ENCODE measurements around the gene TGFB3. TPM values are rescaled to one million over a fixed set of nuclear protein-coding genes. Genes with fewer than 3 reads are reported as not detected.

TGFB3 gene
- total and polyA plus RNA-seq, 2 donors from 2014 or later, result 5.2 to 39.5 TPM

DNA sequence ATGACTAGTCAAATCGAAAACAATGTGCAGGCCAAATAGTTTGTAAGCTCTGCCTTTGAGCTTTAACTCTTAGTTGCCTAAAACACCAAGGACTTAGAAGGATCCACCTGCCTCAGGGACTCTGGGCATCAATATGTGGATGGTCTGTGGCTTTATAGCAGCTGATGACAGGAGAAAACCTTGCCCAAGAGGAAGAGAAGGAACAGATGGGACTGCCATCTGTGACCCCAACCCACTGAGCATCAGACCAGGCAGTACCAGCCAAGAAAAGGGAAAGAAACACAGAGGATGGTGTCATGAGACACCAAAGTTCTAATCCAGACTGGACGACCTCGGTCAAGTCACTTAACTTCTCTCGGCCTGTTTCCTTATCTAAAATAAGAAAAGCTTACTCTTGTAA is 12.7 kb downstream of the TGFB3 start:
- Histone ChIP-seq H3K4me3 (ENCODE audit: low read length in 3 of 3) (no peak overlapping the region), H3K9ac (ENCODE audit: low read length in 3 of 3) (no peak overlapping the region), H3K27me3 (ENCODE audit: control insufficient read depth, insufficient read depth, low read length) (no peaks in the 10 kb centered on the region), H3K36me3 (ENCODE audit: control insufficient read depth in 2 of 3, insufficient read depth in 3 of 3, low read length in 3 of 3) (peaks cover 0 to 4% (median 2%) of the 10 kb centered on the region in 3 donors), H3K27ac (ENCODE audit: low read depth in 2 of 2, low read length in 2 of 2) (no peak overlapping the region), H3K4me1 (ENCODE audit: control insufficient read depth in 2 of 3, insufficient read depth in 2 of 3, low read depth in 1 of 3, low read length in 3 of 3) (no peaks in the 10 kb centered on the region), H3K9me3 (ENCODE audit: control insufficient read depth in 2 of 3, insufficient read depth in 1 of 3, low read length in 3 of 3) (no peaks in the 10 kb centered on the region)
- DNase-seq, result no peak
- intact Hi-C loops (cut with DNase I), result no loop called here
- TF ChIP-seq, protein P1, sequence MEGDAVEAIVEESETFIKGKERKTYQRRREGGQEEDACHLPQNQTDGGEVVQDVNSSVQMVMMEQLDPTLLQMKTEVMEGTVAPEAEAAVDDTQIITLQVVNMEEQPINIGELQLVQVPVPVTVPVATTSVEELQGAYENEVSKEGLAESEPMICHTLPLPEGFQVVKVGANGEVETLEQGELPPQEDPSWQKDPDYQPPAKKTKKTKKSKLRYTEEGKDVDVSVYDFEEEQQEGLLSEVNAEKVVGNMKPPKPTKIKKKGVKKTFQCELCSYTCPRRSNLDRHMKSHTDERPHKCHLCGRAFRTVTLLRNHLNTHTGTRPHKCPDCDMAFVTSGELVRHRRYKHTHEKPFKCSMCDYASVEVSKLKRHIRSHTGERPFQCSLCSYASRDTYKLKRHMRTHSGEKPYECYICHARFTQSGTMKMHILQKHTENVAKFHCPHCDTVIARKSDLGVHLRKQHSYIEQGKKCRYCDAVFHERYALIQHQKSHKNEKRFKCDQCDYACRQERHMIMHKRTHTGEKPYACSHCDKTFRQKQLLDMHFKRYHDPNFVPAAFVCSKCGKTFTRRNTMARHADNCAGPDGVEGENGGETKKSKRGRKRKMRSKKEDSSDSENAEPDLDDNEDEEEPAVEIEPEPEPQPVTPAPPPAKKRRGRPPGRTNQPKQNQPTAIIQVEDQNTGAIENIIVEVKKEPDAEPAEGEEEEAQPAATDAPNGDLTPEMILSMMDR (IDR thresholded peaks at IDR 0.05; ENCODE audit: borderline replicate concordance, extremely low read depth, insufficient read depth), result no peak
- no peak for FAIRE-seq

DNA sequence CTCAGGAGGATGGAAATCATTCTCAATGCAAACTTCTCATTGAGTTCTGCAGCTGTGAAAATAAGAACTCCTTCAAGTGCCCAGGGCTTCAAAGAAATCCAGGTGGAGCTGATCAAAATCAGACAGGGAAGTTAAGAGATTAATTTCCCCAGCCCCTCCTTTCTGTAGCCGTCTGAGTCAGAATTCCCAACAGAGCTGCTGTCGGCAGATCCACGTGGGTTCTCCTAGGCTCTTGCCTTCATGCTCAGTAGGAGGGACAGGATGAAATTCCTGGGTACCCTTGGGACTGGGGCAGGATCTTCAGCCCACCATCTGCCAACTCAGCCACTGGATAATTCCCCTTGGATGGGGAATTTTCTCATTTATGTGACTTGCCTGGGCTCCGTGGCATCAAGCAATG is 13.3 kb downstream of the TGFB3 start:
- Histone ChIP-seq H3K9ac (ENCODE audit: low read length in 3 of 3) (no peak overlapping the region), H3K9me3 (ENCODE audit: control insufficient read depth in 2 of 3, insufficient read depth in 1 of 3, low read length in 3 of 3) (no peaks in the 10 kb centered on the region), H3K4me3 (ENCODE audit: low read length in 3 of 3) (no peak overlapping the region), H3K36me3 (ENCODE audit: control insufficient read depth in 2 of 3, insufficient read depth in 3 of 3, low read length in 3 of 3) (peaks cover 0 to 4% (median 2%) of the 10 kb centered on the region in 3 donors), H3K27me3 (ENCODE audit: control insufficient read depth, insufficient read depth, low read length) (no peaks in the 10 kb centered on the region), H3K4me1 (ENCODE audit: control insufficient read depth in 2 of 3, insufficient read depth in 2 of 3, low read depth in 1 of 3, low read length in 3 of 3) (no peaks in the 10 kb centered on the region), H3K27ac (ENCODE audit: low read depth in 2 of 2, low read length in 2 of 2) (no peak overlapping the region)
- intact Hi-C loops (cut with DNase I), result no loop called here
- TF ChIP-seq, protein P1 (IDR thresholded peaks at IDR 0.05; ENCODE audit: borderline replicate concordance, extremely low read depth, insufficient read depth), result no peak
- FAIRE-seq (no peak), DNase-seq (peak in 2 of 5 donors; percentile 61 to 79)

DNA sequence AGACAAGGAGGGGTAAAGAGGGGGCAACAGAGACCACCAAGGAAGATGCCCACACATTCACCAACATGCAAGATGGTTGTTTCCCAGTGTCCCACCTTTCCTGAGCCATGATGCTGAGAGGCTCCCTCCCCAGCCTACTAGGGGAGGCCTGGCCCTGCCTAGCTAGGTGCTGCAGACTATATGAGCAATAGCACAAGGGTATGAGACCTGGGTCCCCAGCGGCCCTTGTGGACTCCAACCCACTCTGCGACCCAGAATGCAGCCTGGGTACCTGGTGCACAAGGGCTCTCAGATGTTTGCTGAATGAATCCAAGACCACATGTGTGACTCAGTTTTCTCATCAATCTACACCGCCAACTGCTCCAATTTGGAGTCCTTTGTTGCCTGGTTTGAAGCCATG is 13.9 kb downstream of the TGFB3 start:
- FAIRE-seq, result no peak

More for the DNA sequence above, 13.9 kb downstream of the TGFB3 start:
- no peak for DNase-seq
- intact Hi-C loops (cut with DNase I), result no loop called here
- TF ChIP-seq, protein P1 (IDR thresholded peaks at IDR 0.05; ENCODE audit: borderline replicate concordance, extremely low read depth, insufficient read depth), result no peak
- H3K36me3 ChIP-seq (ENCODE audit: control insufficient read depth in 2 of 3, insufficient read depth in 3 of 3, low read length in 3 of 3), result peaks cover 0 to 4% (median 2%) of the 10 kb centered on the region in 3 donors
- H3K9ac ChIP-seq (ENCODE audit: low read length in 3 of 3), result no peak overlapping the region
- no peaks in the 10 kb centered on the region for H3K4me1 ChIP-seq (ENCODE audit: control insufficient read depth in 2 of 3, insufficient read depth in 2 of 3, low read depth in 1 of 3, low read length in 3 of 3)
- no peaks in the 10 kb centered on the region for H3K27me3 ChIP-seq (ENCODE audit: control insufficient read depth, insufficient read depth, low read length)
- H3K27ac ChIP-seq (ENCODE audit: low read depth in 2 of 2, low read length in 2 of 2), result no peak overlapping the region
- H3K4me3 ChIP-seq (ENCODE audit: low read length in 3 of 3), result no peak overlapping the region
- H3K9me3 ChIP-seq (ENCODE audit: control insufficient read depth in 2 of 3, insufficient read depth in 1 of 3, low read length in 3 of 3), result no peaks in the 10 kb centered on the region

All from kidney (tissue), 14 donors.